Endothelial cell of coronary artery (primary cell): ENCODE measurements around the gene CEP120. TPM values are rescaled to one million over a fixed set of nuclear protein-coding genes. Genes with fewer than 3 reads are reported as not detected.

ENCODE experiments used
- total RNA-seq: library from RNA; depleted of rRNA; stranded (reverse); fragments of >200 nt; gene quantifications from 2 replicates; pipeline ENCODE4 v1.2.3, GENCODE V29; 2014

The CEP120 gene
- total RNA-seq: 12.0 and 13.8 TPM in 2 replicates

DNA sequence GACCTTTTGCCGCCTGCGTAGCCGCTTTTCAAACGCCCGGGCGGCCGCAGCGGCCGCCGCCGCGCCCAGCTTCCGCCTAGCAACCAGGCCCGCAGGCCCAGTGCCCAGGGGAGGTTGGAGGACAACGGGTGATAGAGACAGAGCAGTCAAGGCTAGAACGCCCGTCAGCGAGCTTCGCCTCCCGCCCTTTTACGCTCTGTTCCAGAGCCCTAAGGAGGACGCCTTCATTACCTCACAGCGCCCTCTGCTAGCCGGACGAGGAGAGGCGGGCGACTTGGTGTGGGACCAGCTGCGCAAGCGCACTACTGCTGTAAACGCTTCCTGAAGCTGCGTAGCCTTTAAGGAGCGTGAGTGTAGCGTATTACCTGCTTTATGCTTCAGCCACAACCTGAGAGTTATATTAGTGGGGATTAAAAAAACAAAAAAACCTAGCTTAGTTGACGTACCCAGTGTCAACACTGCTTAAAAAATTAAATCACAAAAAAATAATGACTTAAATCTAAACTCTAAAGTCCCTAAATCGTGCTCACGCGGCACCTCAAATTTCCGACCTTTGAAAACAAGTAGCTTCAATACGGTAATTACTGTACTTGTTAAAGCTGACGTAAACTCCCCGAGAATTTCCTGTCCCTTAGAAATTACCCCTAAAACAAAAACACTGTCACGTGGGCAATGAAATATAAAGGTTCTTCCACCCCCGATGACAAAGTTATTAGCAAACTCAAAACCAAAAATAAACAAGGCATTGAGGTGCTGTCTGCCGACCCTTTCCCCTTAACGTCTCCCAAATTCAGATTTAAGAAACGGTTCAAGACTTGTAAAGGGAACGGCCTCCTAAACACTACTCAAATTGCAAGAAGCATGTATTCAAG is at the start of gene CEP120:
Gene CEP120, minus strand, starts transcription at position 126 of the 872 bp plus-strand sequence. CDS start 405 bp downstream, outside the sequence.

Other genes with a start within 250 kb of the CEP120 start
- gene CSNK1G3, start 88.8 kb upstream of the CEP120 start, total RNA-seq: 33.8 and 52.6 TPM in 2 replicates